ENCODE data around the gene LIN7B. TPM values are rescaled to one million over a fixed set of nuclear protein-coding genes. Genes with fewer than 3 reads are reported as not detected.

LIN7B gene
- total and polyA plus RNA-seq, 2 of the 13 experiments (the other 11 are each of a cell fraction or from before 2014, with no cell fraction given) = 5.3 to 7.6 TPM

- TF ChIP-seq POGK (CRISPR knock-in tag; conservative IDR thresholded peaks at IDR 0.05) = peak; percentile 85
- no peak for TF ChIP-seq TOPORS (CRISPR knock-in tag; IDR thresholded peaks at IDR 0.05)
- TF ChIP-seq, protein P1, sequence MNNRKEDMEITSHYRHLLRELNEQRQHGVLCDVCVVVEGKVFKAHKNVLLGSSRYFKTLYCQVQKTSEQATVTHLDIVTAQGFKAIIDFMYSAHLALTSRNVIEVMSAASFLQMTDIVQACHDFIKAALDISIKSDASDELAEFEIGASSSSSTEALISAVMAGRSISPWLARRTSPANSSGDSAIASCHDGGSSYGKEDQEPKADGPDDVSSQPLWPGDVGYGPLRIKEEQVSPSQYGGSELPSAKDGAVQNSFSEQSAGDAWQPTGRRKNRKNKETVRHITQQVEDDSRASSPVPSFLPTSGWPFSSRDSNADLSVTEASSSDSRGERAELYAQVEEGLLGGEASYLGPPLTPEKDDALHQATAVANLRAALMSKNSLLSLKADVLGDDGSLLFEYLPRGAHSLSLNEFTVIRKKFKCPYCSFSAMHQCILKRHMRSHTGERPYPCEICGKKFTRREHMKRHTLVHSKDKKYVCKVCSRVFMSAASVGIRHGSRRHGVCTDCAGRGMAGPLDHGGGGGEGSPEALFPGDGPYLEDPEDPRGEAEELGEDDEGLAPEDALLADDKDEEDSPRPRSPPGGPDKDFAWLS (CRISPR knock-in tag; IDR thresholded peaks at IDR 0.05; ENCODE audit: borderline replicate concordance) = no peak
- no peak; the same call in 1 of the 2 replicates for TF ChIP-seq ZNF839 (CRISPR knock-in tag; IDR thresholded peaks at IDR 0.05; ENCODE audit: borderline replicate concordance)
- no peak for TF ChIP-seq WIZ (CRISPR knock-in tag; IDR thresholded peaks at IDR 0.05)
- no peak for TF ChIP-seq ARHGAP35 (CRISPR knock-in tag; IDR thresholded peaks at IDR 0.05; ENCODE audit: borderline replicate concordance)
- TF ChIP-seq, protein P2, sequence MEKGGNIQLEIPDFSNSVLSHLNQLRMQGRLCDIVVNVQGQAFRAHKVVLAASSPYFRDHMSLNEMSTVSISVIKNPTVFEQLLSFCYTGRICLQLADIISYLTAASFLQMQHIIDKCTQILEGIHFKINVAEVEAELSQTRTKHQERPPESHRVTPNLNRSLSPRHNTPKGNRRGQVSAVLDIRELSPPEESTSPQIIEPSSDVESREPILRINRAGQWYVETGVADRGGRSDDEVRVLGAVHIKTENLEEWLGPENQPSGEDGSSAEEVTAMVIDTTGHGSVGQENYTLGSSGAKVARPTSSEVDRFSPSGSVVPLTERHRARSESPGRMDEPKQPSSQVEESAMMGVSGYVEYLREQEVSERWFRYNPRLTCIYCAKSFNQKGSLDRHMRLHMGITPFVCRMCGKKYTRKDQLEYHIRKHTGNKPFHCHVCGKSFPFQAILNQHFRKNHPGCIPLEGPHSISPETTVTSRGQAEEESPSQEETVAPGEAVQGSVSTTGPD (CRISPR knock-in tag; IDR thresholded peaks at IDR 0.05) = no peak
- no peak for TF ChIP-seq CC2D1A (CRISPR knock-in tag; IDR thresholded peaks at IDR 0.05)
- TF ChIP-seq ZNF446 (CRISPR knock-in tag; IDR thresholded peaks at IDR 0.05) = peak; percentile 64; the same call in 1 of the 2 replicates
- TF ChIP-seq KDM4B (CRISPR knock-in tag; IDR thresholded peaks at IDR 0.05) = peak; percentile 73; the same call in 1 of the 2 replicates
- TF ChIP-seq NR3C1 (CRISPR knock-in tag; IDR thresholded peaks at IDR 0.05) = no peak
- TF ChIP-seq GMEB2 (CRISPR knock-in tag; IDR thresholded peaks at IDR 0.05; ENCODE audit: low read depth) = no peak
- TF ChIP-seq NRL (CRISPR knock-in tag; IDR thresholded peaks at IDR 0.05; ENCODE audit: borderline replicate concordance) = peak; percentile 70; the same call in 1 of the 2 replicates
- TF ChIP-seq SAFB2 (CRISPR knock-in tag; IDR thresholded peaks at IDR 0.05; ENCODE audit: borderline replicate concordance, low read depth) = no peak
- TF ChIP-seq POGZ (CRISPR knock-in tag; IDR thresholded peaks at IDR 0.05) = no peak
- no peak for TF ChIP-seq MTA1 (CRISPR knock-in tag; IDR thresholded peaks at IDR 0.05; ENCODE audit: borderline replicate concordance)
- TF ChIP-seq ZNF766 (CRISPR knock-in tag; IDR thresholded peaks at IDR 0.05; ENCODE audit: borderline replicate concordance) = no peak
- no peak for TF ChIP-seq HMG20B (CRISPR knock-in tag; conservative IDR thresholded peaks at IDR 0.05)
Measured at GRCh38 chr19:49113762-49114629, at the start of gene LIN7B (continued).

Data from HepG2 (cell line).